ENCODE data around the gene ZNF860. TPM values are rescaled to one million over a fixed set of nuclear protein-coding genes. Genes with fewer than 3 reads are reported as not detected.

Gene ZNF860
- polyA plus RNA-seq, 3 donors, result not detected

DNA sequence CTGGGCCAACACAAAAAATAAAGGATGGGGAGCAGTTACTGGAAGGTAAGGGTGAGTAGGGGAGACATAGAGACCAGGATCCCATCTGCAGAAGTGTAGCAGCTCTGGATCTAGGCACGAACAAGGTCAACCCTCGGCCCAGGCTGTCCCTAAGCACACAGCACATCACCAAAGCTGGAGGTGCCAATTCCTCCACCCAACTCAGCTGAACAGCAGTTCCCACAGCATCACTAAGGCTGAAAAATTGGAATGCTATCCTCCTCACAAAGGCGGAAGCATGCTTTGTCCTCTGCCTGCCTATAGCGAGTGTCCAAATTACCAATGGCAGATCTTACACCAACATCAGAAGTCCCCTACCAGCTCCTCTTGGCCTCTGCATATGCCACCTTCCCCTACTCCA lies 34.4 kb upstream of the ZNF860 start:
- peaks cover 1 to 9% (median 3%) of the 10 kb centered on the region in 3 donors for H3K27me3 Mint-ChIP-seq (ENCODE audit: low read depth in 3 of 3)
- no peak overlapping the region for H2AFZ ChIP-seq (ENCODE audit: insufficient read depth, low read depth, low read length, poor library complexity, severe bottlenecking)
- no peaks in the 10 kb centered on the region for H3K9me3 ChIP-seq (replicated peaks in 1 of 2; ENCODE audit: control insufficient read depth in 1 of 2, insufficient read depth in 1 of 2, low read length in 2 of 2)
- H3K36me3 Mint-ChIP-seq, result no peaks in the 10 kb centered on the region
- no peak for TF ChIP-seq CTCF (IDR thresholded peaks at IDR 0.05)
- H3K9ac ChIP-seq (ENCODE audit: insufficient read depth, low read length, poor library complexity, severe bottlenecking), result no peak overlapping the region
- H3K4me3 Mint-ChIP-seq, result no peak overlapping the region
- H3K9me3 Mint-ChIP-seq, result peaks cover 0 to 3% (median 0%) of the 10 kb centered on the region in 7 donors
- no peak overlapping the region for H3K4me3 ChIP-seq (replicated peaks in 1 of 3; ENCODE audit: low read depth in 2 of 3, low read length in 3 of 3)
- no peak overlapping the region for H3K4me2 ChIP-seq (replicated peaks; ENCODE audit: extremely low read depth, low read length, poor library complexity, severe bottlenecking)
- no peak overlapping the region for H3K27ac ChIP-seq (ENCODE audit: low read depth in 1 of 2, low read length in 2 of 2)
- H3K27ac Mint-ChIP-seq, result no peak overlapping the region
- 100% methylated on average over 2 of the region's 4 CpGs for WGBS (ENCODE audit: insufficient coverage)
- no peaks in the 10 kb centered on the region for H4K20me1 ChIP-seq (ENCODE audit: insufficient read depth, low read length)
- no peaks in the 10 kb centered on the region for H3K27me3 ChIP-seq (ENCODE audit: control insufficient read depth in 2 of 2, insufficient read depth in 2 of 2, low read length in 2 of 2)
- H3K36me3 ChIP-seq (replicated peaks in 1 of 2; ENCODE audit: control insufficient read depth in 1 of 2, insufficient read depth in 2 of 2, low read length in 2 of 2), result no peaks in the 10 kb centered on the region
- no peaks in the 10 kb centered on the region for H3K4me1 Mint-ChIP-seq
- H3K4me1 ChIP-seq (ENCODE audit: control insufficient read depth in 1 of 2, insufficient read depth in 2 of 2, low read length in 2 of 2), result no peaks in the 10 kb centered on the region
- no peak for DNase-seq
- intact Hi-C loops (cut with micrococcal nuclease), result no loop called here
- no peaks in the 10 kb centered on the region for H3K79me2 ChIP-seq (ENCODE audit: insufficient read depth, low read length)

DNA sequence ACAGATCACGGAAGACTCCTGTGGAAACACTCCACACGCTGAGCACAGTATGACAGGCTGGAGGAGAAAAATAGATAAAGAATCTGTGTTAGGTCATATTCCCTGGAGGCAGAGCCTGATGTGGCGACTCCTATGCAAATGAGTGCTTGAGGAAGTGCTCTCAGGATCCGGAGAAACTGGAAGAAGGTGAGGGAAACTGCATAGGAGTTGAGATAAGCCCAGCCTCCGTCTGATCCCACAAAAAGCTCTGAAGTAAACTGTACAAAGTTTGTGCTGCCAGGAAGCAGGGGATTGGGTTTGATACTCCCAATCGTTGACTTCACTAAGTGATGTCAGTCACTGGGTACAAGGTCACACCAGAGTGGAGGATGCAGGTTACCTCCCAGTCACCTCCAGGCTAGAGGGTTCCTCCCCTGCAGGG lies 33.9 kb upstream of the ZNF860 start:
- peaks cover 0 to 11% (median 3%) of the 10 kb centered on the region in 3 donors for H3K27me3 Mint-ChIP-seq (ENCODE audit: low read depth in 3 of 3)
- no peaks in the 10 kb centered on the region for H4K20me1 ChIP-seq (ENCODE audit: insufficient read depth, low read length)
- no peaks in the 10 kb centered on the region for H3K4me1 Mint-ChIP-seq
- no peaks in the 10 kb centered on the region for H3K36me3 ChIP-seq (replicated peaks in 1 of 2; ENCODE audit: control insufficient read depth in 1 of 2, insufficient read depth in 2 of 2, low read length in 2 of 2)
- intact Hi-C loops (cut with micrococcal nuclease), result no loop called here
- H3K36me3 Mint-ChIP-seq, result no peaks in the 10 kb centered on the region
- 60% methylated on average over 5 of the region's 6 CpGs for WGBS (ENCODE audit: insufficient coverage)
- H3K9ac ChIP-seq (ENCODE audit: insufficient read depth, low read length, poor library complexity, severe bottlenecking), result no peak overlapping the region
- H3K79me2 ChIP-seq (ENCODE audit: insufficient read depth, low read length), result no peaks in the 10 kb centered on the region
- no peaks in the 10 kb centered on the region for H3K9me3 ChIP-seq (replicated peaks in 1 of 2; ENCODE audit: control insufficient read depth in 1 of 2, insufficient read depth in 1 of 2, low read length in 2 of 2)
- H3K4me3 Mint-ChIP-seq, result peak overlapping the region; percentile 23 to 35
- H3K4me2 ChIP-seq (replicated peaks; ENCODE audit: extremely low read depth, low read length, poor library complexity, severe bottlenecking), result no peak overlapping the region
- DNase-seq, result no peak
- peak overlapping the region in 1 of 7 donors; percentile 7 for H3K27ac Mint-ChIP-seq
- no peak for TF ChIP-seq CTCF (IDR thresholded peaks at IDR 0.05)
- no peak overlapping the region for H2AFZ ChIP-seq (ENCODE audit: insufficient read depth, low read depth, low read length, poor library complexity, severe bottlenecking)
- H3K4me3 ChIP-seq (replicated peaks in 1 of 3; ENCODE audit: low read depth in 2 of 3, low read length in 3 of 3), result no peak overlapping the region
- peaks cover 0 to 3% (median 0%) of the 10 kb centered on the region in 7 donors for H3K9me3 Mint-ChIP-seq
- H3K27ac ChIP-seq (ENCODE audit: low read depth in 1 of 2, low read length in 2 of 2), result no peak overlapping the region
- H3K27me3 ChIP-seq (ENCODE audit: control insufficient read depth in 2 of 2, insufficient read depth in 2 of 2, low read length in 2 of 2), result no peaks in the 10 kb centered on the region
- H3K4me1 ChIP-seq (ENCODE audit: control insufficient read depth in 1 of 2, insufficient read depth in 2 of 2, low read length in 2 of 2), result no peaks in the 10 kb centered on the region

Measured in CD14-positive monocyte (primary cell).